GM12878 (cell line): ENCODE measurements around the gene SHROOM2. TPM values are rescaled to one million over a fixed set of nuclear protein-coding genes. Genes with fewer than 3 reads are reported as not detected.

ENCODE experiments used
- ATAC-seq: fragments of 200-7000 bp; cut with Tn5 transposase; 3 replicates; pipeline ENCODE4 v1.9.1; 2020; ENCODE audit warnings: mild to moderate bottlenecking, moderate library complexity
- BruUV-seq: library from RNA; stranded (reverse); fragments of 400-500 nt; replicated peaks from 2 replicates; lab custom pipeline; 2021; lab: Mats Ljungman, UMichigan
- CTCF ChIA-PET: fragments of 300-600 bp; sonication (Branson Sonifier 250); formaldehyde crosslinking; extraction: SDS; loops from one replicate; lab custom pipeline; 2021; ENCODE audit warnings: inconsistent platforms; lab: Yijun Ruan, JAX
- POLR2A ChIA-PET: fragments of 350-600 bp; formaldehyde crosslinking; extraction: SDS; loops from one replicate; lab custom pipeline; 2021; ENCODE audit warnings: inconsistent platforms; lab: Charles Lee
- RAD21 ChIA-PET: fragments of 300-600 bp; sonication (Branson Sonifier 250); formaldehyde crosslinking; loops from one replicate; lab custom pipeline; 2023; ENCODE audit warnings: antibody characterized with exemption; ENCODE audit not compliant: unreplicated experiment; lab: Charles Lee
- SMC1A ChIA-PET: fragments of 300-600 bp; sonication (Branson Sonifier 250); formaldehyde crosslinking; loops from one replicate; lab custom pipeline; 2023; ENCODE audit not compliant: unreplicated experiment, uncharacterized antibody; lab: Charles Lee
- DNase-seq: peaks from one replicate; pipeline ENCODE4 v3.0.0-alpha.2; 2011; ENCODE audit warnings: low read depth, low spot score
- FAIRE-seq: peaks from 3 replicates; lab custom pipeline; 2011; peaks lifted over from hg19 to GRCh38; lab: Jason Lieb, UNC
- H2AFZ ChIP-seq: 2 replicates; pipeline ENCODE4 v1.6.0; 2011; ENCODE audit warnings: low read depth, low read length, control low read depth; ENCODE audit not compliant: control insufficient read depth
- H3K27ac ChIP-seq: 2 replicates; pipeline ENCODE4 v1.5.1; 2011; ENCODE audit warnings: control low read depth; ENCODE audit not compliant: control insufficient read depth, insufficient read depth
- H3K27me3 ChIP-seq, 2 experiments: replicated peaks in 1 of 2; 2 replicates each; pipeline versions ENCODE4 v1.6.0 to v1.6.1; 2011; ENCODE audit warnings: low read length in 1 of 2; ENCODE audit not compliant: control insufficient read depth in 2 of 2, insufficient read depth in 2 of 2
- H3K36me3 ChIP-seq, 2 experiments: 2 replicates each; pipeline ENCODE4 v1.5.1; 2011; ENCODE audit warnings: low read length in 1 of 2; ENCODE audit not compliant: control insufficient read depth in 2 of 2, insufficient read depth in 2 of 2
- H3K4me1 ChIP-seq: 2 replicates; pipeline ENCODE4 v1.6.1; 2011; ENCODE audit warnings: mild to moderate bottlenecking, low read length, moderate library complexity, mixed read lengths; ENCODE audit not compliant: control insufficient read depth, insufficient read depth
- H3K4me2 ChIP-seq: 2 replicates; pipeline ENCODE4 v1.6.0; 2011; ENCODE audit warnings: control low read depth; ENCODE audit not compliant: control insufficient read depth, insufficient read depth
- H3K4me3 ChIP-seq: fragments of 200-600 bp; sonication (generic); 2 replicates; pipeline ENCODE4 v1.5.1; 2016
- H3K79me2 ChIP-seq: 2 replicates; pipeline ENCODE4 v1.6.0; 2011; ENCODE audit warnings: low read length; ENCODE audit not compliant: control insufficient read depth, insufficient read depth
- H3K9ac ChIP-seq: 2 replicates; pipeline ENCODE4 v1.8.0; 2011; ENCODE audit warnings: low read length, control low read depth, mixed read lengths; ENCODE audit not compliant: control insufficient read depth, insufficient read depth
- H3K9me3 ChIP-seq: replicated peaks from 3 replicates; pipeline ENCODE4 v1.5.1; 2011; ENCODE audit warnings: mild to moderate bottlenecking, low read length; ENCODE audit not compliant: control insufficient read depth, insufficient read depth
- H4K20me1 ChIP-seq: 2 replicates; pipeline ENCODE4 v1.6.0; 2011; ENCODE audit not compliant: control insufficient read depth, insufficient read depth
- BCL3 ChIP-seq: IDR thresholded peaks from 2 replicates; pipeline ENCODE4 v1.6.1; 2011; ENCODE audit warnings: borderline replicate concordance, low read depth, mild to moderate bottlenecking, moderate library complexity, low read length; ENCODE audit not compliant: insufficient read depth, poor library complexity, severe bottlenecking
- CBX3 ChIP-seq: fragments of 200-600 bp; sonication (generic); IDR thresholded peaks from 2 replicates; pipeline ENCODE4 v1.6.1; 2016; ENCODE audit warnings: low read depth, borderline replicate concordance
- CHD1 ChIP-seq: IDR thresholded peaks from 2 replicates; pipeline ENCODE4 v1.6.1; 2012; ENCODE audit warnings: low read depth, low read length, improper control_type of control experiment
- E2F4 ChIP-seq: IDR thresholded peaks from 2 replicates; pipeline ENCODE4 v1.6.1; 2012; ENCODE audit warnings: low read depth, low read length, improper control_type of control experiment
- FOXK2 ChIP-seq: fragments of 450-650 bp; IDR thresholded peaks from 2 replicates; pipeline ENCODE4 v1.6.1; 2017; ENCODE audit warnings: mild to moderate bottlenecking, moderate library complexity
- GATAD2B ChIP-seq: fragments of 450-650 bp; conservative IDR thresholded peaks from 2 replicates; pipeline ENCODE4 v1.6.1; 2017; ENCODE audit warnings: low read depth, mild to moderate bottlenecking, moderate library complexity
- HDGF ChIP-seq: fragments of 450-650 bp; IDR thresholded peaks from 2 replicates; pipeline ENCODE4 v1.6.1; 2016; ENCODE audit warnings: antibody characterized with exemption
- IRF4 ChIP-seq: IDR thresholded peaks from 2 replicates; pipeline ENCODE4 v1.6.1; 2011; ENCODE audit warnings: low read depth, low read length
- NR2F1 ChIP-seq: fragments of 450-650 bp; conservative IDR thresholded peaks from 2 replicates; pipeline ENCODE4 v1.6.1; 2017; ENCODE audit warnings: mild to moderate bottlenecking
- ZBTB40 ChIP-seq: fragments of 450-650 bp; IDR thresholded peaks from 2 replicates; pipeline ENCODE4 v1.6.1; 2016; ENCODE audit warnings: mild to moderate bottlenecking, moderate library complexity, borderline replicate concordance
- ZZZ3 ChIP-seq: IDR thresholded peaks from 2 replicates; pipeline ENCODE4 v1.6.1; 2011; ENCODE audit warnings: low read depth; ENCODE audit not compliant: control insufficient read depth, insufficient read length
- WGBS: methylation state at CpG from one replicate; pipeline ENCODE4 v1.1.6; 2016; ENCODE audit warnings: low lambda C conversion rate; ENCODE audit not compliant: insufficient replicate concordance, insufficient coverage; ENCODE audit errors: missing lambda C conversion rate; 5-methylcytosine and 5-hydroxymethylcytosine counted together
- in situ Hi-C: fragments of 300-500 bp; cut with MboI; formaldehyde crosslinking; loops from 9 replicates; pipeline ENCODE4 v1.14.3; 2018; ENCODE audit warnings: mixed read lengths
- intact Hi-C: fragments of 100-400 bp; cut with micrococcal nuclease; formaldehyde crosslinking; loops from one replicate; pipeline ENCODE4 v1.14.2; 2022; ENCODE audit not compliant: unreplicated experiment
- polyA plus RNA-seq, 11 experiments: library from polyadenylated mRNA; depleted of rRNA in 4 of 11; unstranded in 6 of 11; stranded (reverse) in 5 of 11; fragments of >200 nt; fragmentation: Nextera tagmentation in 4 of 11; fragmentation: Illumina TruSeq in 1 of 11; extraction: Ambion mirVana in 4 of 11; extraction: Trizol in 1 of 11; gene quantifications; 1 replicate in 1 of 11; 2 replicates in 10 of 11; pipeline versions ENCODE4 v1.2.1 to v1.2.3, GENCODE V29; 2011 to 2016; ENCODE audit warnings: inconsistent platforms in 2 of 11, missing spikeins in 2 of 11, low read depth in 1 of 11
- total RNA-seq, 4 experiments: library from RNA; depleted of rRNA in 3 of 4; stranded (reverse); fragments of >200 nt in 3 of 4; fragmentation: Illumina TruSeq in 1 of 4; extraction: Trizol in 1 of 4; gene quantifications; 2 replicates each; pipeline versions ENCODE4 v1.2.1 to v1.2.3, GENCODE V29; 2013 to 2021
- TF ChIP-seq, protein P1 (sequence below): IDR thresholded peaks from 2 replicates; pipeline ENCODE4 v1.6.1; 2011; ENCODE audit warnings: mild to moderate bottlenecking, low read depth, low read length, moderate library complexity; ENCODE audit not compliant: insufficient replicate concordance
- TF ChIP-seq, protein P2 (sequence below): fragments of 450-650 bp; formaldehyde crosslinking; IDR thresholded peaks from 2 replicates; pipeline ENCODE4 v1.5.0; 2022; ENCODE audit warnings: mild to moderate bottlenecking, missing genetic modification characterization

The SHROOM2 gene
- total and polyA plus RNA-seq, 10 of the 15 experiments (the other 5 are each of a cell fraction or from before 2014, with no cell fraction given), result under 0.01 to 0.15 (median 0.09) TPM; not detected in 2

DNA sequence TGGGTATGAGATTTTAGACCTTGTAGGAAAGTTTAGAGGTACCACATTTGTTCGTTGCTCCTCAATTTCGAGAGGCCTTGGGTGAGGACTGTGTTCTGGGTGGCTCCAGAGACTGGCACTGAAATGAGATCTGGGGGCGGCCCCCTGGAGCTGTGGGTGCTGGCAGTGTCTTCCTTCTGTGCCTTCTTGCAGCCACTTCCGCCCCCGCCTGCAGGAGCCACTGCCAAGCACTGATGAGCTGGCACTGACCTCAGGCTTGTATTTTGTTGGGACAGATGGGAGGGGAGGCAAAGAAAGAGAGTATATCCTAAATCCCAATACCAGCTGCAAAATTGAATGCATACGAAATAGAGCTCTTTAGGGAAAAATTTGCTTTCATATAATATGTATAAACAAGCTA, 116.4 kb downstream of the SHROOM2 start:
- ChIA-PET CTCF (interaction anchor here (0.9 to 1.1 kb wide), 3 partner anchors 9 to 17 kb away, joined by 3 to 4 read pairs (median 3); no protein-coding TSS in a partner anchor), POLR2A (no interaction called here), SMC1A (interaction anchor here (0.6 to 1.0 kb wide), 2 partner anchors 10 to 86 kb away, joined by 4 read pairs; no protein-coding TSS in a partner anchor), RAD21 (no interaction called here)
- Histone ChIP-seq H3K79me2 (no peaks in the 10 kb centered on the region), H3K4me3 (no peak overlapping the region), H3K4me2 (no peak overlapping the region), H4K20me1 (no peaks in the 10 kb centered on the region), H3K9ac (no peak overlapping the region), H2AFZ (no peak overlapping the region), H3K36me3 (no peaks in the 10 kb centered on the region), H3K27ac (no peak overlapping the region), H3K9me3 (no peaks in the 10 kb centered on the region), H3K4me1 (no peaks in the 10 kb centered on the region), H3K27me3 (no peaks in the 10 kb centered on the region)
- in situ Hi-C loops, result no loop called here
- intact Hi-C loops, result no loop called here
- DNase-seq (no peak), ATAC-seq (no peak), FAIRE-seq (no peak)
- no TSS peak for BruUV-seq
- WGBS, result 18% methylated on average over 6 of the region's 6 CpGs
- TF ChIP-seq, protein P1, sequence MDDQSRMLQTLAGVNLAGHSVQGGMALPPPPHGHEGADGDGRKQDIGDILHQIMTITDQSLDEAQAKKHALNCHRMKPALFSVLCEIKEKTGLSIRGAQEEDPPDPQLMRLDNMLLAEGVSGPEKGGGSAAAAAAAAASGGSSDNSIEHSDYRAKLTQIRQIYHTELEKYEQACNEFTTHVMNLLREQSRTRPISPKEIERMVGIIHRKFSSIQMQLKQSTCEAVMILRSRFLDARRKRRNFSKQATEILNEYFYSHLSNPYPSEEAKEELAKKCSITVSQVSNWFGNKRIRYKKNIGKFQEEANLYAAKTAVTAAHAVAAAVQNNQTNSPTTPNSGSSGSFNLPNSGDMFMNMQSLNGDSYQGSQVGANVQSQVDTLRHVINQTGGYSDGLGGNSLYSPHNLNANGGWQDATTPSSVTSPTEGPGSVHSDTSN, result no peak
- TF ChIP-seq FOXK2 (no peak), HDGF (no peak), NR2F1 (no peak), ZZZ3 (no peak), GATAD2B (no peak), E2F4 (no peak), CHD1 (no peak), BCL3 (no peak), CBX3 (no peak), ZBTB40 (no peak), IRF4 (no peak)
- TF ChIP-seq, protein P2, sequence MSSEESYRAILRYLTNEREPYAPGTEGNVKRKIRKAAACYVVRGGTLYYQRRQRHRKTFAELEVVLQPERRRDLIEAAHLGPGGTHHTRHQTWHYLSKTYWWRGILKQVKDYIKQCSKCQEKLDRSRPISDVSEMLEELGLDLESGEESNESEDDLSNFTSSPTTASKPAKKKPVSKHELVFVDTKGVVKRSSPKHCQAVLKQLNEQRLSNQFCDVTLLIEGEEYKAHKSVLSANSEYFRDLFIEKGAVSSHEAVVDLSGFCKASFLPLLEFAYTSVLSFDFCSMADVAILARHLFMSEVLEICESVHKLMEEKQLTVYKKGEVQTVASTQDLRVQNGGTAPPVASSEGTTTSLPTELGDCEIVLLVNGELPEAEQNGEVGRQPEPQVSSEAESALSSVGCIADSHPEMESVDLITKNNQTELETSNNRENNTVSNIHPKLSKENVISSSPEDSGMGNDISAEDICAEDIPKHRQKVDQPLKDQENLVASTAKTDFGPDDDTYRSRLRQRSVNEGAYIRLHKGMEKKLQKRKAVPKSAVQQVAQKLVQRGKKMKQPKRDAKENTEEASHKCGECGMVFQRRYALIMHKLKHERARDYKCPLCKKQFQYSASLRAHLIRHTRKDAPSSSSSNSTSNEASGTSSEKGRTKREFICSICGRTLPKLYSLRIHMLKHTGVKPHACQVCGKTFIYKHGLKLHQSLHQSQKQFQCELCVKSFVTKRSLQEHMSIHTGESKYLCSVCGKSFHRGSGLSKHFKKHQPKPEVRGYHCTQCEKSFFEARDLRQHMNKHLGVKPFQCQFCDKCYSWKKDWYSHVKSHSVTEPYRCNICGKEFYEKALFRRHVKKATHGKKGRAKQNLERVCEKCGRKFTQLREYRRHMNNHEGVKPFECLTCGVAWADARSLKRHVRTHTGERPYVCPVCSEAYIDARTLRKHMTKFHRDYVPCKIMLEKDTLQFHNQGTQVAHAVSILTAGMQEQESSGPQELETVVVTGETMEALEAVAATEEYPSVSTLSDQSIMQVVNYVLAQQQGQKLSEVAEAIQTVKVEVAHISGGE (CRISPR knock-in tag), result no peak
